HCT116 (cell line): ENCODE data around the gene THRA. TPM values are rescaled to one million over a fixed set of nuclear protein-coding genes. Genes with fewer than 3 reads are reported as not detected.
A peak's percentile ranks its signal among the peaks of the same experiment; 100 is the strongest.

ENCODE experiments used
- ATAC-seq: fragments of 200-7000 bp; cut with Tn5 transposase; 2 replicates; pipeline ENCODE4 v1.9.1; 2020; ENCODE audit warnings: mild to moderate bottlenecking, moderate library complexity
- BruUV-seq: library from RNA; stranded (reverse); fragments of 400-500 nt; replicated peaks from 2 replicates; lab custom pipeline; 2021; lab: Mats Ljungman, UMichigan
- CTCF ChIA-PET: fragments of 300-600 bp; sonication (Branson Sonifier 250); formaldehyde crosslinking; loops from one replicate; lab custom pipeline; 2021; ENCODE audit warnings: antibody characterized with exemption; lab: Charles Lee
- POLR2A ChIA-PET: fragments of 300-600, 350-600 bp; sonication (Branson Sonifier 250); formaldehyde crosslinking; loops from one replicate; lab custom pipeline; 2021; ENCODE audit warnings: antibody characterized with exemption; lab: Charles Lee
- RAD21 ChIA-PET, 2 experiments: fragments of 300-600 bp; sonication (Branson Sonifier 250); formaldehyde crosslinking; loops; one replicate each; lab custom pipeline; 2023; ENCODE audit warnings: low total read pairs in 2 of 2; ENCODE audit not compliant: uncharacterized antibody in 2 of 2, unreplicated experiment in 2 of 2, low non-redundant PET in 1 of 2; lab: Charles Lee
- DNase-seq: peaks from one replicate; pipeline ENCODE4 v3.0.0-alpha.2; 2010; ENCODE audit warnings: low read depth, low spot score
- H2AFZ ChIP-seq: fragments of 200-600 bp; shearing (Covaris generic), sonication (generic); 2 replicates; pipeline ENCODE4 v1.6.1; 2017; ENCODE audit warnings: low read depth, mixed run types, mixed read lengths, antibody characterized with exemption, low read length; ENCODE audit not compliant: poor library complexity, severe bottlenecking
- H3K27ac ChIP-seq: 2 replicates; pipeline ENCODE4 v1.5.1; 2012; ENCODE audit warnings: low read depth, low read length
- H3K27me3 ChIP-seq: fragments of 200-600 bp; sonication (generic); 2 replicates; pipeline ENCODE4 v1.6.1; 2016; ENCODE audit warnings: mixed run types, low read length, mixed read lengths; ENCODE audit not compliant: insufficient read depth
- H3K36me3 ChIP-seq, 2 experiments: fragments of 200-500 bp in 1 of 2; fragments of 200-600 bp in 1 of 2; sonication (Bioruptor generic) in 1 of 2; sonication (generic) in 1 of 2; 2 replicates each; pipeline versions ENCODE4 v1.5.1 to v1.6.1; 2014 to 2016; ENCODE audit warnings: low read length in 2 of 2, inconsistent platforms in 1 of 2, mixed read lengths in 1 of 2, mixed run types in 1 of 2; ENCODE audit not compliant: insufficient read depth in 2 of 2, control insufficient read depth in 1 of 2
- H3K4me1 ChIP-seq, 2 experiments: fragments of 200-600 bp in 1 of 2; sonication (generic) in 1 of 2; 2 replicates each; pipeline versions ENCODE4 v1.5.1 to v1.6.1; 2012 to 2017; ENCODE audit warnings: low read length in 2 of 2, inconsistent platforms in 1 of 2, mild to moderate bottlenecking in 1 of 2, mixed read lengths in 1 of 2, mixed run types in 1 of 2, moderate library complexity in 1 of 2; ENCODE audit not compliant: insufficient read depth in 2 of 2, control insufficient read depth in 1 of 2
- H3K4me2 ChIP-seq: fragments of 200-600 bp; sonication (generic); 2 replicates; pipeline ENCODE4 v1.6.1; 2017; ENCODE audit warnings: mixed run types, low read length, mixed read lengths
- H3K4me3 ChIP-seq, 2 experiments: fragments of 200-600 bp in 1 of 2; sonication (generic) in 1 of 2; replicated peaks in 1 of 2; 2 replicates each; pipeline ENCODE4 v1.5.1; 2011 to 2016; ENCODE audit warnings: low read length in 2 of 2, control low read depth in 1 of 2, low read depth in 1 of 2, mild to moderate bottlenecking in 1 of 2, mixed read lengths in 1 of 2, mixed run types in 1 of 2
- H3K79me2 ChIP-seq: fragments of 200-600 bp; sonication (generic); 2 replicates; pipeline ENCODE4 v1.6.1; 2017; ENCODE audit warnings: mild to moderate bottlenecking, mixed run types, low read length, moderate library complexity, mixed read lengths; ENCODE audit not compliant: insufficient read depth
- H3K9ac ChIP-seq: fragments of 200-600 bp; sonication (generic); 2 replicates; pipeline ENCODE4 v1.6.1; 2016; ENCODE audit warnings: low read length, mixed read lengths
- H3K9me2 ChIP-seq: fragments of 200-600 bp; sonication (generic), shearing (Covaris generic); 2 replicates; pipeline ENCODE4 v1.6.1; 2017; ENCODE audit warnings: mixed run types, mild to moderate bottlenecking, moderate library complexity; ENCODE audit not compliant: insufficient read depth
- H3K9me3 ChIP-seq, 2 experiments: fragments of 200-500 bp in 1 of 2; fragments of 200-600 bp in 1 of 2; sonication (Bioruptor generic) in 1 of 2; sonication (generic) in 1 of 2; 2 replicates each; pipeline ENCODE4 v1.6.1; 2014 to 2017; ENCODE audit warnings: low read length in 2 of 2, mixed read lengths in 2 of 2, inconsistent platforms in 1 of 2, low read depth in 1 of 2, mild to moderate bottlenecking in 1 of 2, mixed run types in 1 of 2, moderate library complexity in 1 of 2; ENCODE audit not compliant: control insufficient read depth in 1 of 2, insufficient read depth in 1 of 2
- H4K20me1 ChIP-seq: fragments of 200-600 bp; sonication (generic), shearing (Covaris generic); 2 replicates; pipeline ENCODE4 v1.6.1; 2017; ENCODE audit warnings: mixed run types, mild to moderate bottlenecking, moderate library complexity; ENCODE audit not compliant: insufficient read depth
- EZH2phosphoT487 ChIP-seq: fragments of 200-600 bp; IDR thresholded peaks from 2 replicates; pipeline ENCODE4 v1.6.1; 2018; ENCODE audit warnings: antibody characterized with exemption, borderline replicate concordance
- POLR2A ChIP-seq: IDR thresholded peaks from 2 replicates; pipeline ENCODE4 v1.7.0; 2011; ENCODE audit warnings: borderline replicate concordance; ENCODE audit not compliant: insufficient read depth, insufficient read length; ENCODE audit errors: extremely low read depth
- POLR2AphosphoS5 ChIP-seq: IDR thresholded peaks from 2 replicates; pipeline ENCODE4 v1.6.1; 2011; ENCODE audit warnings: mild to moderate bottlenecking, low read depth, low read length, moderate library complexity
- SIN3A ChIP-seq: IDR thresholded peaks from 2 replicates; pipeline ENCODE4 v1.6.1; 2012; ENCODE audit warnings: low read depth
- TCF7L2 ChIP-seq: IDR thresholded peaks from 2 replicates; pipeline ENCODE4 v1.7.0; 2011; ENCODE audit warnings: borderline replicate concordance, inconsistent platforms; ENCODE audit not compliant: insufficient read depth, insufficient read length; ENCODE audit errors: extremely low read depth
- ZNF274 ChIP-seq: fragments of 200-500 bp; sonication (Bioruptor generic); IDR thresholded peaks from 2 replicates; pipeline ENCODE4 v1.6.1; 2014; ENCODE audit warnings: mild to moderate bottlenecking, low read depth, low read length, inconsistent platforms
- intact Hi-C: fragments of 100-400 bp; cut with micrococcal nuclease; formaldehyde crosslinking; loops from 2 replicates; pipeline ENCODE4 v1.10.0; 2022
- total RNA-seq: library from RNA; stranded (reverse); gene quantifications from one replicate; pipeline ENCODE4 v1.2.1, GENCODE V29; 2021; ENCODE audit not compliant: unreplicated experiment
- TF ChIP-seq, protein P1 (sequence below): IDR thresholded peaks from 2 replicates; pipeline ENCODE4 v1.6.1; 2012
- TF ChIP-seq, protein P2 (sequence below), 3 experiments: fragments of 200-600 bp in 1 of 3; sonication (generic) in 1 of 3; IDR thresholded peaks in 2 of 3; conservative IDR thresholded peaks in 1 of 3; 2 replicates each; pipeline ENCODE4 v1.5.1; 2012 to 2017; ENCODE audit warnings: low read depth in 2 of 3, low read length in 2 of 3, antibody characterized with exemption in 1 of 3, borderline replicate concordance in 1 of 3, control low read depth in 1 of 3, mild to moderate bottlenecking in 1 of 3, mixed read lengths in 1 of 3, mixed run types in 1 of 3, moderate library complexity in 1 of 3; ENCODE audit not compliant: insufficient read depth in 1 of 3

THRA gene
- total RNA-seq, 1 experiment from 2014 or later: 23.3 TPM

DNA sequence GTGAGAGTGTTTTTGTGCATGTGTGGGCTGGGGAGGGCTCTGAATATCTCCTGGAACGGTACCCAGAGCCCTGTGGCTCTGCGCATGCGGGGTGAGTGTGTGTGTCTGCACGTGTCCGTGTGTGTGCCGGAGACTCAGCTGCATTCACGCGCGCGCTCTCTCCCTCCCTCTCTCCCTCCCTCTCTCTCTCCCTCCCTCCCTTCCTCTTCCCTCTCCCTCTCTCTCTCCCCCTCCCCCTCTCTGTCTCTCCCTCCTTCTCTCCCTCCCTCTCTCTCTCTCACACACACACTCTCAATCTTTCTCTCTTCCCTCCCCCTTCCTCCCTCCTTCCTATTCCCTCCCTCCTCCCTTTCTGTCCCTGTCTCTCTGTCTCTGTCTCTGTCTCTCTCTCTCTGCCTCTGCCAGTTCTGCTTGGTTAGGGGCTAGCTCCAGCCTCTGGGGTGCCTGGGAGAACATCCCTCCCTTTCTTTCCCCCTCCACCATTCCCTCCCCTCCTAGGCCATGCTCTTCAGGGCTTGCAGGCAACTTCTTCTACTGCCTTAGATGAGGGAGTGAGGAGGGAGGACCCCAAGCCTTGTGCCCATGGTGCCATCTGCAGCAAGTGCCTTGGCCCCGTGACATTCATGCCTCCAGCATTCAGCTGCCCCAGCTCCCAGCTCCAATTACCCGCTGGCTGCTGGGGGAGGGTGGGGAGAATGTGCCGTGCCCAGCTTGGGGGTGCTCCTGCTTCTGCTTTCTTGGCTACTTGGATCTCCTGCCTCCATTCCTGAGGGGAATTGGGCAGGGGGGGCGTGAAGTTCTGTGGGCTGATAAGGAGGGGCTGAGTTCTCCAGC, 6.4 kb downstream of the THRA start:
- no peaks in the 10 kb centered on the region for H3K9me2 ChIP-seq
- DNase-seq: no peak
- no peak overlapping the region for H2AFZ ChIP-seq
- BruUV-seq: no TSS peak
- H3K27me3 ChIP-seq: no peaks in the 10 kb centered on the region
- H3K4me2 ChIP-seq: peak overlapping the region; percentile 78
- ChIA-PET RAD21 (no interaction called here), CTCF (interaction anchor here (0.9 to 1.3 kb wide), 3 partner anchors 17 to 34 kb away, joined by 3 to 4 read pairs (median 3); no protein-coding TSS in a partner anchor), POLR2A (no interaction called here)
- peak overlapping the region; percentile 79 for H3K27ac ChIP-seq
- no peaks in the 10 kb centered on the region for H3K36me3 ChIP-seq
- H3K9ac ChIP-seq: peak overlapping the region; percentile 46
- ATAC-seq: no peak; the same call in 1 of the 2 replicates
- TF ChIP-seq, protein P1, sequence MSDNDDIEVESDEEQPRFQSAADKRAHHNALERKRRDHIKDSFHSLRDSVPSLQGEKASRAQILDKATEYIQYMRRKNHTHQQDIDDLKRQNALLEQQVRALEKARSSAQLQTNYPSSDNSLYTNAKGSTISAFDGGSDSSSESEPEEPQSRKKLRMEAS: 0 out of 2 replicates have a peak, but pooled peaks have one; percentile 16
- TF ChIP-seq SIN3A (no peak), EZH2phosphoT487 (no peak)
- H3K9me3 ChIP-seq: no peaks in the 10 kb centered on the region
- intact Hi-C loops: no loop called here
- peaks cover 4% of the 10 kb centered on the region; the same call in 1 of the 2 replicates for H3K79me2 ChIP-seq
- H4K20me1 ChIP-seq: no peaks in the 10 kb centered on the region
- H3K4me3 ChIP-seq: peak overlapping the region in 1 of 2 experiments; percentile 30; a peak in 2 of 4 replicates
- peaks cover 80 to 82% of the 10 kb centered on the region in 2 experiments for H3K4me1 ChIP-seq

DNA sequence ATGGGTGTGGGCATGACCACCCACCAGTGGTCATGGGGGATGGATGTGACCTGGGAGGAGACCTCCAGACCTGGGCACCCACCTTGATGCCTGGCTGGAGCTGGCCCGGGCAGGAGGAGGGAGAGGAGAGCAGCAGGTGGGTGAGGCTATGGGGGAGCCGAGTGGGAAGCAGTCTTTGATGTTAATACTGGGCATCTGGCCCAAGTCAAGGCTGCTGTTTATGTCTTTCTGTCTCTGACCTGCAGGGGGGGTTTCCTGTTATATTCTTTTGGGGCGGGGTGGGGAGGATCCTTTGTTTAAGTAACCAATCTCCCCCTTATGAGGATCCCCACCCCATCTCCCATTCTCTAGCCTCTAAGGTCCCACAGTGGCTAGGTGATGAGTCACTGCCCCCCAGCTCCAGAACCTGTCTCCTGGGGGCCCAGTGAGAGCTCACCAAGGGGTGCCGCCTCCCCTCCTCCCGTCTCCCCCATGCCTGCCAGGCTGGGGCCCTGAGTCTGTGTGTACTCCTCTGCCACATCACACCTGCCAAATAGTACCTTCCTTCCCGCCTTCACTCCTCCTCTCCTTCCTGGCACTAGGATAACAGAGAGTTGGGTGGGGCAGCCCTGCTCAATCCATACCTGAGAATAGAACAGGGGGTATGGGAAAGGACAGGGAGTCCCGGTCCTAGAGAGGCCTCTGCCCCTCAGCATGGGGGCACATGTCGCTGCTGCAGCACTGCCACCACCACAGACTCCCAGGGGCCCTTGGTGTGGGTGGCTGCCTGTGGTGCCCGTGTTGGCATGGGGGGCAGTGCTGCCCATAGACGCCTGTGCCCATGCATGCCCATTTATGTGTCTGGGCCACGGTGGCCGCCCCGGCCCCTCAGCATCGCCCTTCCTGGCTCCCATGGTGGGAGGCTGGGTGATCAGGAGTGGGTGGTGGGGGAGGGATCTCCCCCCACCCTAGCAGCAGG, 7.3 kb downstream of the THRA start:
- Histone ChIP-seq H3K9me2 (no peaks in the 10 kb centered on the region), H3K4me2 (peak overlapping the region; percentile 78), H3K4me1 (peaks cover 78 to 79% of the 10 kb centered on the region in 2 experiments), H3K27ac (peak overlapping the region; percentile 79), H4K20me1 (no peaks in the 10 kb centered on the region), H3K4me3 (peak overlapping the region in 1 of 2 experiments; percentile 30; a peak in 2 of 4 replicates), H2AFZ (no peak overlapping the region), H3K27me3 (no peaks in the 10 kb centered on the region), H3K36me3 (no peaks in the 10 kb centered on the region), H3K79me2 (peaks cover 4% of the 10 kb centered on the region; the same call in 1 of the 2 replicates), H3K9ac (peak overlapping the region; percentile 46), H3K9me3 (no peaks in the 10 kb centered on the region)
- no peak for DNase-seq
- ChIA-PET CTCF (interaction anchor here (1.3 kb wide), 2 partner anchors 16 to 31 kb away, joined by 3 to 4 read pairs; no protein-coding TSS in a partner anchor), POLR2A (interaction anchor here (1.5 kb wide), 1 partner anchor 31 kb away, joined by 3 read pairs; the partner anchor contains the start of gene NR1D1), RAD21 (no interaction called here)
- peak; percentile 64 for ATAC-seq
- intact Hi-C loops: no loop called here
- TF ChIP-seq, protein P2, sequence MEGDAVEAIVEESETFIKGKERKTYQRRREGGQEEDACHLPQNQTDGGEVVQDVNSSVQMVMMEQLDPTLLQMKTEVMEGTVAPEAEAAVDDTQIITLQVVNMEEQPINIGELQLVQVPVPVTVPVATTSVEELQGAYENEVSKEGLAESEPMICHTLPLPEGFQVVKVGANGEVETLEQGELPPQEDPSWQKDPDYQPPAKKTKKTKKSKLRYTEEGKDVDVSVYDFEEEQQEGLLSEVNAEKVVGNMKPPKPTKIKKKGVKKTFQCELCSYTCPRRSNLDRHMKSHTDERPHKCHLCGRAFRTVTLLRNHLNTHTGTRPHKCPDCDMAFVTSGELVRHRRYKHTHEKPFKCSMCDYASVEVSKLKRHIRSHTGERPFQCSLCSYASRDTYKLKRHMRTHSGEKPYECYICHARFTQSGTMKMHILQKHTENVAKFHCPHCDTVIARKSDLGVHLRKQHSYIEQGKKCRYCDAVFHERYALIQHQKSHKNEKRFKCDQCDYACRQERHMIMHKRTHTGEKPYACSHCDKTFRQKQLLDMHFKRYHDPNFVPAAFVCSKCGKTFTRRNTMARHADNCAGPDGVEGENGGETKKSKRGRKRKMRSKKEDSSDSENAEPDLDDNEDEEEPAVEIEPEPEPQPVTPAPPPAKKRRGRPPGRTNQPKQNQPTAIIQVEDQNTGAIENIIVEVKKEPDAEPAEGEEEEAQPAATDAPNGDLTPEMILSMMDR (IDR thresholded peaks at IDR 0.05 in 2 of 3, conservative IDR thresholded peaks at IDR 0.05 in 1 of 3; ENCODE audit: borderline replicate concordance in 1 of 3, insufficient read depth in 1 of 3, low read depth in 2 of 3, low read length in 2 of 3): peak in 2 of 3 experiments; percentile 38 to 44; a peak in 4 of 6 replicates
- TF ChIP-seq POLR2A (no peak), ZNF274 (no peak), POLR2AphosphoS5 (0 out of 2 replicates have a peak, but pooled peaks have one; percentile 19), TCF7L2 (peak; percentile 74)
- TF ChIP-seq, protein P1: peak; percentile 41; the same call in 1 of the 2 replicates
- no TSS peak for BruUV-seq
